H9 (cell line): Measurements from ENCODE around the gene CROT. TPM values are rescaled to one million over a fixed set of nuclear protein-coding genes. Genes with fewer than 3 reads are reported as not detected.
A peak's percentile ranks its signal among the peaks of the same experiment; 100 is the strongest.

Source experiments
- DNase-seq: peaks from one replicate; pipeline ENCODE4 v3.0.0-alpha.2; 2017
- H2AFZ ChIP-seq: one replicate; pipeline ENCODE4 v1.6.1; 2013; ENCODE audit warnings: mild to moderate bottlenecking, low read length, control low read depth, moderate library complexity
- H2AK5ac ChIP-seq: 2 replicates; pipeline ENCODE4 v1.6.1; 2013; ENCODE audit warnings: low read length, control low read depth, mixed read lengths; ENCODE audit not compliant: insufficient read length
- H2BK120ac ChIP-seq: one replicate; pipeline ENCODE4 v1.6.1; 2013; ENCODE audit warnings: low read depth, mild to moderate bottlenecking, low read length, control low read depth, inconsistent platforms; ENCODE audit not compliant: poor library complexity, severe bottlenecking
- H2BK12ac ChIP-seq: 2 replicates; pipeline ENCODE4 v1.6.1; 2013; ENCODE audit warnings: low read length, control low read depth, mixed read lengths, low read depth; ENCODE audit not compliant: insufficient read length
- H2BK15ac ChIP-seq: 2 replicates; pipeline ENCODE4 v1.6.1; 2013; ENCODE audit warnings: low read depth, low read length, control low read depth
- H2BK20ac ChIP-seq: one replicate; pipeline ENCODE4 v1.6.1; 2013; ENCODE audit warnings: low read depth, mild to moderate bottlenecking, low read length, control low read depth, inconsistent platforms; ENCODE audit not compliant: poor library complexity, severe bottlenecking
- H2BK5ac ChIP-seq: 2 replicates; pipeline ENCODE4 v1.6.1; 2013; ENCODE audit warnings: low read length, control low read depth, mixed read lengths; ENCODE audit not compliant: insufficient read length
- H3K14ac ChIP-seq: 2 replicates; pipeline ENCODE4 v1.6.1; 2013; ENCODE audit warnings: low read length, control low read depth; ENCODE audit not compliant: insufficient read depth
- H3K18ac ChIP-seq: 2 replicates; pipeline ENCODE4 v1.6.1; 2013; ENCODE audit warnings: low read depth, mild to moderate bottlenecking, mixed read lengths, low read length, control low read depth; ENCODE audit not compliant: insufficient read length
- H3K23ac ChIP-seq: 2 replicates; pipeline ENCODE4 v1.6.1; 2013; ENCODE audit warnings: low read length, control low read depth, mixed read lengths, low read depth; ENCODE audit not compliant: insufficient read length
- H3K23me2 ChIP-seq: 2 replicates; pipeline ENCODE4 v1.6.1; 2013; ENCODE audit warnings: low read depth, mild to moderate bottlenecking, mixed read lengths, low read length, control low read depth; ENCODE audit not compliant: insufficient read length, poor library complexity, severe bottlenecking
- H3K27ac ChIP-seq: 2 replicates; pipeline ENCODE4 v1.5.1; 2013; ENCODE audit warnings: low read length, control low read depth, mixed read lengths, low read depth; ENCODE audit not compliant: insufficient read length
- H3K27me3 ChIP-seq: 2 replicates; pipeline ENCODE4 v1.6.1; 2013; ENCODE audit warnings: low read length, control low read depth, inconsistent platforms; ENCODE audit not compliant: insufficient read depth
- H3K4ac ChIP-seq: 2 replicates; pipeline ENCODE4 v1.6.1; 2013; ENCODE audit warnings: low read depth, mild to moderate bottlenecking, control low read depth, inconsistent platforms, low read length, moderate library complexity
- H3K4me1 ChIP-seq: 2 replicates; pipeline ENCODE4 v1.6.1; 2013; ENCODE audit warnings: low read length, control low read depth, inconsistent platforms; ENCODE audit not compliant: insufficient read depth
- H3K4me2 ChIP-seq: 2 replicates; pipeline ENCODE4 v1.6.1; 2013; ENCODE audit warnings: low read length, control low read depth, mixed read lengths; ENCODE audit not compliant: insufficient read length, insufficient read depth
- H3K56ac ChIP-seq: 2 replicates; pipeline ENCODE4 v1.6.1; 2013; ENCODE audit warnings: low read depth, mild to moderate bottlenecking, mixed read lengths, low read length, control low read depth; ENCODE audit not compliant: insufficient read length
- H3K79me1 ChIP-seq: 2 replicates; pipeline ENCODE4 v1.6.1; 2013; ENCODE audit warnings: low read depth, mild to moderate bottlenecking, moderate library complexity, low read length, control low read depth, inconsistent platforms; ENCODE audit not compliant: insufficient read depth, poor library complexity, severe bottlenecking
- H3K79me2 ChIP-seq: 2 replicates; pipeline ENCODE4 v1.6.1; 2013; ENCODE audit warnings: low read length, control low read depth, inconsistent platforms; ENCODE audit not compliant: insufficient read depth
- H3K9ac ChIP-seq: 2 replicates; pipeline ENCODE4 v1.6.1; 2013; ENCODE audit warnings: low read length, control low read depth, mixed read lengths; ENCODE audit not compliant: insufficient read length; ENCODE audit errors: extremely low read depth
- H3K9me3 ChIP-seq: one replicate; pipeline ENCODE4 v1.6.1; 2013; ENCODE audit warnings: low read depth, low read length, inconsistent platforms; ENCODE audit not compliant: control insufficient read depth
- H3T11ph ChIP-seq: one replicate; pipeline ENCODE4 v1.6.1; 2013; ENCODE audit warnings: mild to moderate bottlenecking, low read length, control low read depth, inconsistent platforms
- H4K20me1 ChIP-seq: one replicate; pipeline ENCODE4 v1.6.1; 2013; ENCODE audit not compliant: control insufficient read depth, insufficient read length, insufficient read depth
- H4K5ac ChIP-seq: 2 replicates; pipeline ENCODE4 v1.6.1; 2013; ENCODE audit warnings: low read depth, mild to moderate bottlenecking, mixed read lengths, low read length, control low read depth; ENCODE audit not compliant: insufficient read length
- H4K8ac ChIP-seq: replicated peaks from 2 replicates; pipeline ENCODE4 v1.6.1; 2013; ENCODE audit warnings: low read length, control low read depth, mixed read lengths, low read depth; ENCODE audit not compliant: insufficient read length
- H4K91ac ChIP-seq: 2 replicates; pipeline ENCODE4 v1.6.1; 2013; ENCODE audit warnings: low read depth, mild to moderate bottlenecking, moderate library complexity, mixed read lengths, low read length, control low read depth; ENCODE audit not compliant: insufficient read length
- H3K27ac Mint-ChIP-seq, 3 experiments: 2 replicates in 2 of 3; 3 replicates in 1 of 3; pipeline ENCODE4 v1.8.0; 2020 to 2021; ENCODE audit warnings: mixed read lengths in 3 of 3, mild to moderate bottlenecking in 1 of 3, moderate library complexity in 1 of 3
- H3K27me3 Mint-ChIP-seq: 2 replicates; pipeline ENCODE4 v1.8.0; 2021; ENCODE audit warnings: low read depth, mild to moderate bottlenecking, moderate library complexity, mixed read lengths
- H3K36me3 Mint-ChIP-seq, 3 experiments: 2 replicates in 2 of 3; 3 replicates in 1 of 3; pipeline ENCODE4 v1.8.0; 2020 to 2021; ENCODE audit warnings: low read depth in 3 of 3, mixed read lengths in 3 of 3; ENCODE audit not compliant: insufficient read depth in 1 of 3
- H3K4me1 Mint-ChIP-seq, 2 experiments: 2 replicates each; pipeline ENCODE4 v1.8.0; 2020; ENCODE audit warnings: mixed read lengths in 2 of 2
- H3K4me3 Mint-ChIP-seq, 2 experiments: 2 replicates in 1 of 2; 3 replicates in 1 of 2; pipeline ENCODE4 v1.8.0; 2020 to 2021; ENCODE audit warnings: mild to moderate bottlenecking in 2 of 2, mixed read lengths in 2 of 2, moderate library complexity in 1 of 2
- H3K9me3 Mint-ChIP-seq, 2 experiments: 2 replicates in 1 of 2; 3 replicates in 1 of 2; pipeline ENCODE4 v1.8.0; 2020; ENCODE audit warnings: mild to moderate bottlenecking in 2 of 2, mixed read lengths in 2 of 2, moderate library complexity in 1 of 2
- WGBS: extraction: QIAGEN DNeasy Blood & Tissue Kit; methylation state at CpG from one replicate; pipeline ENCODE4 v1.1.7; 2013; ENCODE audit warnings: missing lambda C conversion rate, low lambda C conversion rate, mixed read lengths; ENCODE audit not compliant: insufficient read length; ENCODE audit errors: extremely low coverage; 5-methylcytosine and 5-hydroxymethylcytosine counted together
- total RNA-seq: library from RNA; stranded (reverse); gene quantifications from 2 replicates; pipeline ENCODE4 v1.2.1, GENCODE V29; 2021
- TF ChIP-seq, protein P1 (sequence below): fragments of 200-600 bp; sonication (generic); conservative IDR thresholded peaks from 3 replicates; pipeline ENCODE4 v1.8.0; 2021; ENCODE audit warnings: antibody characterized with exemption, mild to moderate bottlenecking

The CROT gene
- total RNA-seq, 1 experiment from 2014 or later = 6.0 TPM

DNA sequence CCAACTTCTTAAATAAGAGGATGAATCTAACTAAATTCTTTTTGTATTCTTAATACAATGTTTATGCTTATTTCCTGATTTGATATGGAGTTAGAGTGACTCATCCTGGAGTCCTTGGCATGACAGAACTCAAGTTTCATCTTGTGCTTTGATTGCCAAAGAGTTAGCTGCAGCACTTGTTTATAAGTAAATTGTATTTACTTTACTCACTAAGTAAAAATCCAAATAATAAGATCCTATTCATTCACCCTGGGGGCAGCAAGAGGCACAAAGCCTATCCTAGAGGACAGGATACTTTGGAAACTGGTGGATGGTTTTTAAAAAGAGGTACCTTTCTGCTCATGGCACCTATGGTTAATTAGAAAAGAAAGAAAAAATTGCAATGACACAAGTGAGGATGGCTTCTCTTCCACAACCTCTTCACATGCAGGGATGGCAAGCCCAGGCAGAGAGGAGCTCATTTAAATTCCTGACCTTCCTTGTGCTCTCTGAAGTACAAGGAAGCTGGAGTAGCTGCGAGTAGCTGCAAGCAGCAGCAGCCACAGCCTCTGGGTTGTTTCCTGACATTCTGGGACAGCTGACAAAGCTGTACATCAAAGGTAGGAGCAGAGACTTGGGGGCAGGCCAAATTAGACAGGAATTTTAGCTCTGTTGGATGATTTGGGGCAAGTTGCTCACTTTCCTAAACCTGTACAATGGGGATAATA, 28.5 kb upstream of the CROT start:
- Mint-ChIP-seq H3K4me1 (peaks cover 6 to 12% of the 10 kb centered on the region in 2 experiments; a peak in 2 of 4 replicates), H3K36me3 (peaks cover 4% of the 10 kb centered on the region in 3 experiments; a peak in 4 of 7 replicates), H3K27ac (peak overlapping the region in 1 of 3 experiments; percentile 44; a peak in 1 of 7 replicates), H3K27me3 (no peaks in the 10 kb centered on the region), H3K9me3 (peaks cover 5 to 15% of the 10 kb centered on the region in 2 experiments; a peak in 3 of 5 replicates), H3K4me3 (no peak overlapping the region)
- Histone ChIP-seq H2BK120ac (no peak overlapping the region), H3K9me3 (no peaks in the 10 kb centered on the region), H3K56ac (no peak overlapping the region), H2AK5ac (no peak overlapping the region), H2BK15ac (no peak overlapping the region), H3K79me1 (no peaks in the 10 kb centered on the region), H3K27ac (no peak overlapping the region), H3K18ac (no peak overlapping the region), H3K4me2 (no peak overlapping the region), H3K9ac (no peak overlapping the region), H4K91ac (no peak overlapping the region), H2BK12ac (no peak overlapping the region), H3K4me1 (no peaks in the 10 kb centered on the region), H2BK5ac (no peak overlapping the region), H3K79me2 (no peaks in the 10 kb centered on the region), H2AFZ (no peak overlapping the region), H4K5ac (no peak overlapping the region), H2BK20ac (no peak overlapping the region), H3K4ac (no peak overlapping the region), H4K8ac (no peak overlapping the region), H4K20me1 (no peaks in the 10 kb centered on the region), H3K23ac (no peak overlapping the region), H3K14ac (no peak overlapping the region), H3K27me3 (no peaks in the 10 kb centered on the region), H3K23me2 (no peaks in the 10 kb centered on the region), H3T11ph (no peak overlapping the region)
- TF ChIP-seq, protein P1, sequence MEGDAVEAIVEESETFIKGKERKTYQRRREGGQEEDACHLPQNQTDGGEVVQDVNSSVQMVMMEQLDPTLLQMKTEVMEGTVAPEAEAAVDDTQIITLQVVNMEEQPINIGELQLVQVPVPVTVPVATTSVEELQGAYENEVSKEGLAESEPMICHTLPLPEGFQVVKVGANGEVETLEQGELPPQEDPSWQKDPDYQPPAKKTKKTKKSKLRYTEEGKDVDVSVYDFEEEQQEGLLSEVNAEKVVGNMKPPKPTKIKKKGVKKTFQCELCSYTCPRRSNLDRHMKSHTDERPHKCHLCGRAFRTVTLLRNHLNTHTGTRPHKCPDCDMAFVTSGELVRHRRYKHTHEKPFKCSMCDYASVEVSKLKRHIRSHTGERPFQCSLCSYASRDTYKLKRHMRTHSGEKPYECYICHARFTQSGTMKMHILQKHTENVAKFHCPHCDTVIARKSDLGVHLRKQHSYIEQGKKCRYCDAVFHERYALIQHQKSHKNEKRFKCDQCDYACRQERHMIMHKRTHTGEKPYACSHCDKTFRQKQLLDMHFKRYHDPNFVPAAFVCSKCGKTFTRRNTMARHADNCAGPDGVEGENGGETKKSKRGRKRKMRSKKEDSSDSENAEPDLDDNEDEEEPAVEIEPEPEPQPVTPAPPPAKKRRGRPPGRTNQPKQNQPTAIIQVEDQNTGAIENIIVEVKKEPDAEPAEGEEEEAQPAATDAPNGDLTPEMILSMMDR = no peak
- DNase-seq = no peak
- no CpG with 5 or more reads among the region's 1 CpG for WGBS
